HL-60 (cell line): ENCODE measurements around the gene OR5AN1.

Source experiments
- DNase-seq, 2 experiments: peaks; one replicate each; pipeline ENCODE4 v3.0.0-alpha.2; 2010 to 2020; ENCODE audit warnings: low read depth in 1 of 2, low spot score in 1 of 2
- H3K27ac ChIP-seq: fragments of 250-450 bp; sonication (Bioruptor Pico); replicated peaks from 2 replicates; pipeline ENCODE4 v1.5.1; 2020; ENCODE audit warnings: mild to moderate bottlenecking, moderate library complexity
- H3K27me3 ChIP-seq: fragments of 250-450 bp; sonication (Bioruptor Pico); 2 replicates; pipeline ENCODE4 v1.5.1; 2021; ENCODE audit warnings: mild to moderate bottlenecking, moderate library complexity; ENCODE audit not compliant: insufficient read depth, poor library complexity, severe bottlenecking
- H3K4me3 ChIP-seq: replicated peaks from 2 replicates; pipeline ENCODE4 v1.5.1; 2011; ENCODE audit warnings: mild to moderate bottlenecking, control low read depth, low read length; ENCODE audit not compliant: insufficient read depth
- GABPA ChIP-seq: IDR thresholded peaks from 2 replicates; pipeline ENCODE4 v1.6.1; 2012; ENCODE audit warnings: low read depth
- POLR2AphosphoS5 ChIP-seq: IDR thresholded peaks from 2 replicates; pipeline ENCODE4 v1.6.1; 2012; ENCODE audit warnings: low read depth
- SPI1 ChIP-seq: IDR thresholded peaks from 2 replicates; pipeline ENCODE4 v1.6.1; 2012; ENCODE audit warnings: low read depth, mild to moderate bottlenecking, borderline replicate concordance
- TF ChIP-seq, protein P1 (sequence below): IDR thresholded peaks from 2 replicates; pipeline ENCODE4 v1.6.1; 2012; ENCODE audit warnings: low read depth; ENCODE audit not compliant: insufficient replicate concordance
- TF ChIP-seq, protein P2 (sequence below): IDR thresholded peaks from one replicate; pipeline ENCODE4 v1.5.1; 2011; ENCODE audit warnings: low read length, control low read depth, inconsistent platforms; ENCODE audit not compliant: insufficient read depth

The OR5AN1 gene

DNA sequence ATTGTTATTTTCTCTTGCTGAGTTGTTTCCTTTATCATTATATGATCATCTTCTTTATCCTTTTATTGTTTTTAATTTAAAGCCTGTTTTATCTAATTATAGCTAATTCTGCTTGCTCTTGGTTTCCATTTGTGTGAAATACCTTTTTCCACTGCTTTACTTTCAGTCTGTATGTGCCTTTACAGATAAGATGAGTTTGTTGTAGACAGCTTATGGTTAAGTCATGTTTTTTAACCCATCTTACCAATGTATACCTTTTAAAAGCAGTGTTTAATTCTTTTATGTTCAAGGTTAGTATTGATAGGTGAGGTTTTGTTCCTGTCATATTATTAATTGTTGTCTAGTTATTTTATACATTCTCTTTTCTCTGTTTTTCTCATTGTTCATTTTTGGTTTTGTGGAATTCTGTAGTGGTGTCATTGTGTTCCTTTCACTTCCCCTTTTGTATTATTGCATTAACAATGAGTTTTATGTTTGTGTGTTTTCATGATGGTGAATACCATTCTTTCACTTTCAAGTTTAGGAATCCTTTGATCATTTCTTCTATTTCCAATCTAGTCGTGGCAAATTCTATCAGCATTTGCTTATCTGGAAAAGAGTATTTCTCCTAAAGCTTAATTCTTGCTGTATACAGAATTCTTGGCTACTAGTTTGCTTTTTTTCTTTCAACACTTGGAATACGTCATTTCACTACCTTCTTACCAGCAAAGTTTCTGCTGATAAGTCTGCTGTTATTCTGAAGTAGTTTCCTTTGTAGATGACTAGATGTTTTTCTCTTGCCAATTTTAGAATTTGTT, 21.8 kb downstream of the OR5AN1 start:
- Histone ChIP-seq H3K27ac (no peak overlapping the region), H3K27me3 (no peaks in the 10 kb centered on the region), H3K4me3 (no peak overlapping the region)
- no peak for DNase-seq
- no peak for TF ChIP-seq POLR2AphosphoS5
- TF ChIP-seq, protein P1, sequence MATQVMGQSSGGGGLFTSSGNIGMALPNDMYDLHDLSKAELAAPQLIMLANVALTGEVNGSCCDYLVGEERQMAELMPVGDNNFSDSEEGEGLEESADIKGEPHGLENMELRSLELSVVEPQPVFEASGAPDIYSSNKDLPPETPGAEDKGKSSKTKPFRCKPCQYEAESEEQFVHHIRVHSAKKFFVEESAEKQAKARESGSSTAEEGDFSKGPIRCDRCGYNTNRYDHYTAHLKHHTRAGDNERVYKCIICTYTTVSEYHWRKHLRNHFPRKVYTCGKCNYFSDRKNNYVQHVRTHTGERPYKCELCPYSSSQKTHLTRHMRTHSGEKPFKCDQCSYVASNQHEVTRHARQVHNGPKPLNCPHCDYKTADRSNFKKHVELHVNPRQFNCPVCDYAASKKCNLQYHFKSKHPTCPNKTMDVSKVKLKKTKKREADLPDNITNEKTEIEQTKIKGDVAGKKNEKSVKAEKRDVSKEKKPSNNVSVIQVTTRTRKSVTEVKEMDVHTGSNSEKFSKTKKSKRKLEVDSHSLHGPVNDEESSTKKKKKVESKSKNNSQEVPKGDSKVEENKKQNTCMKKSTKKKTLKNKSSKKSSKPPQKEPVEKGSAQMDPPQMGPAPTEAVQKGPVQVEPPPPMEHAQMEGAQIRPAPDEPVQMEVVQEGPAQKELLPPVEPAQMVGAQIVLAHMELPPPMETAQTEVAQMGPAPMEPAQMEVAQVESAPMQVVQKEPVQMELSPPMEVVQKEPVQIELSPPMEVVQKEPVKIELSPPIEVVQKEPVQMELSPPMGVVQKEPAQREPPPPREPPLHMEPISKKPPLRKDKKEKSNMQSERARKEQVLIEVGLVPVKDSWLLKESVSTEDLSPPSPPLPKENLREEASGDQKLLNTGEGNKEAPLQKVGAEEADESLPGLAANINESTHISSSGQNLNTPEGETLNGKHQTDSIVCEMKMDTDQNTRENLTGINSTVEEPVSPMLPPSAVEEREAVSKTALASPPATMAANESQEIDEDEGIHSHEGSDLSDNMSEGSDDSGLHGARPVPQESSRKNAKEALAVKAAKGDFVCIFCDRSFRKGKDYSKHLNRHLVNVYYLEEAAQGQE, result no peak
- no peak for TF ChIP-seq GABPA
- peak; percentile 53; the same call in 1 of the 2 replicates for TF ChIP-seq SPI1

DNA sequence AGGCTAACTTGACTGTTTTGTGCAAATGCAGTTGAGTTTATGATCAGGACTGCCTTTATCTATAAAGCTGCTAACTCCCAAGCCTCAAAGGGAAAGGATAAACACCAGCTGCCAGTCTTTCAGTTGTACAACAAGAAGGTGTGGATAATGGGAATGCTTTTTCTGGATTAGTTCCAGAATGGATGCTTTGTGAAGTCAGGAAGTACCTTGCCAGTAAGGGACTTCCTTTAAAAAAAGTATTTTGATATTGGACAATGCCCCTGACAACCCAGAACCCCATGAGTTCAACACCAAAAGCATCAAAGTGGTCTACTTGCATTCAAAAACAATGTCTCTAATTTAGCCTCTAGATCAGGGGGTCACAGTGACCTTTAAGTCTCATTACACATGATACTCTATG, 35.5 kb downstream of the OR5AN1 start:
- Histone ChIP-seq H3K27ac (no peak overlapping the region), H3K4me3 (no peak overlapping the region), H3K27me3 (no peaks in the 10 kb centered on the region)
- no peak for DNase-seq
- TF ChIP-seq SPI1 (no peak), GABPA (no peak), POLR2AphosphoS5 (no peak)
- TF ChIP-seq, protein P1, result no peak
- TF ChIP-seq, protein P2, sequence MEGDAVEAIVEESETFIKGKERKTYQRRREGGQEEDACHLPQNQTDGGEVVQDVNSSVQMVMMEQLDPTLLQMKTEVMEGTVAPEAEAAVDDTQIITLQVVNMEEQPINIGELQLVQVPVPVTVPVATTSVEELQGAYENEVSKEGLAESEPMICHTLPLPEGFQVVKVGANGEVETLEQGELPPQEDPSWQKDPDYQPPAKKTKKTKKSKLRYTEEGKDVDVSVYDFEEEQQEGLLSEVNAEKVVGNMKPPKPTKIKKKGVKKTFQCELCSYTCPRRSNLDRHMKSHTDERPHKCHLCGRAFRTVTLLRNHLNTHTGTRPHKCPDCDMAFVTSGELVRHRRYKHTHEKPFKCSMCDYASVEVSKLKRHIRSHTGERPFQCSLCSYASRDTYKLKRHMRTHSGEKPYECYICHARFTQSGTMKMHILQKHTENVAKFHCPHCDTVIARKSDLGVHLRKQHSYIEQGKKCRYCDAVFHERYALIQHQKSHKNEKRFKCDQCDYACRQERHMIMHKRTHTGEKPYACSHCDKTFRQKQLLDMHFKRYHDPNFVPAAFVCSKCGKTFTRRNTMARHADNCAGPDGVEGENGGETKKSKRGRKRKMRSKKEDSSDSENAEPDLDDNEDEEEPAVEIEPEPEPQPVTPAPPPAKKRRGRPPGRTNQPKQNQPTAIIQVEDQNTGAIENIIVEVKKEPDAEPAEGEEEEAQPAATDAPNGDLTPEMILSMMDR, result no peak

DNA sequence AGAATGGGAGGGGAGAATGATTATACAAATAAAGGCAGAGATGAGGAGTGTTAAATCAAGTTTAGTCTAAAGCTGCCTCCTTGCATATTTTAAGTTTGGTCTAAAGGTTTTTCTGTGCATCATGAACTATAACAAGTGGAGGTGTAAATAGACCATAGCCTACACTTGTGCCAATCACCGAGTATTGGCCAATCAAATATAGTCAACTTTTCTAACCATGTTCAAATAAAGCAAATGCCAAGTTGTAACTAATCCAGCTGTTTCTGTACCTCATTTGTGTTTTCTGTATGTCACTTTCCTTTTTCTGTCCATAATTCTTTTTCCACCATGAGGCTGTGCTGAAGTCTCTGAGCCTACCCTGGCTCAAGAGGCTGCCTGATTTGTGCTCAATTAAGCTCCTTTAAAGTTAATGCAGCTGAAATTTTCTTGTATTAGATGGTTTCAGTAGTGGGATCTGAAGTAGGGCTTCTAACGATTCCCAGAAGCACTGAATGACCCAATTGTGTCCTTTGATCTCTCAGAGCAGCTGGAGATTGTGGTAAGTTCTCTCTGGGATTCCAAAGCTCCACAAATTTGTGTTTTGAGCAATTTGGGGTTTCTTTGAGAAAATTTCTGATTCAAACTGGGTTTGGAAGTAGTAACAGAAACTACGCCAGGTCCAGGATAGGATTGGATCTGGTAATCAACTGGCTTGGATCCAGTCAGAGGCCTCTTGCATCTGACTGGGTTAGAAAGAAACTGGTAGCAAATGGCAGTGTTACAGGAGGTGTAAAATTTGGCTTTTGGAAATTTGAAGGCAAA, 42.0 kb downstream of the OR5AN1 start:
- Histone ChIP-seq H3K27ac (no peak overlapping the region), H3K4me3 (no peak overlapping the region), H3K27me3 (no peaks in the 10 kb centered on the region)
- no peak for DNase-seq
- no peak for TF ChIP-seq SPI1
- no peak for TF ChIP-seq POLR2AphosphoS5
- no peak for TF ChIP-seq GABPA
- TF ChIP-seq, protein P2, result no peak
- TF ChIP-seq, protein P1, result no peak
